Brain pericyte (primary cell): Measurements from ENCODE around the gene SPEG.

ENCODE experiments used
- DNase-seq: peaks from one replicate; pipeline ENCODE4 v3.0.0-alpha.2; 2012; ENCODE audit warnings: low read depth, low spot score

The SPEG gene

DNA sequence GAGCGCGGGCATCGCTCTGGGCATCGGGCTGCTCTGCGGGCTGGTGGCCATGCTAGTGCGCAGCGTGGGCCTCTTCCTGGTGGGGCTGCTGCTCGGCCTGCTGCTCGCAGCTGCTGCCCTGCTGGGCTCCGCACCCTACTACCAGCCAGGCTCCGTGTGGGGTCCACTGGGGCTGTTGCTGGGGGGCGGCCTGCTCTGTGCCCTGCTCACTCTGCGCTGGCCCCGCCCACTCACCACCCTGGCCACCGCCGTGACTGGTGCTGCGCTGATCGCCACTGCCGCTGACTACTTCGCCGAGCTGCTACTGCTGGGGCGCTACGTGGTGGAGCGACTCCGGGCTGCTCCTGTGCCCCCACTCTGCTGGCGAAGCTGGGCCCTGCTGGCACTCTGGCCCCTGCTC, 113.0 kb downstream of the SPEG start:
- DNase-seq: no peak
